ENCODE measurements around the gene PDE4B. TPM values are rescaled to one million over a fixed set of nuclear protein-coding genes. Genes with fewer than 3 reads are reported as not detected.

Gene PDE4B
- polyA plus RNA-seq (2011; rRNA removed) (56.8 and 64.5 TPM in 2 replicates), polyA plus RNA-seq (2017; fragmentation: RNase III; extraction: RNeasy Plus Mini Kit Qiagen cat#74134 plus additional on column Dnase treatment) (15.5 to 20.2 TPM (median 19.8 TPM) in 3 replicates), polyA minus RNA-seq (2011; rRNA and poly(A)+ RNA removed) (61.8 and 83.6 TPM in 2 replicates)
- 14.7 and 18.7 TPM in 2 replicates for polyA plus RNA-seq (2012; cell fraction: cytosol; rRNA removed)
- 19.9 and 32.5 TPM in 2 replicates for polyA plus RNA-seq (2012; cell fraction: nucleus; rRNA removed)

DNA sequence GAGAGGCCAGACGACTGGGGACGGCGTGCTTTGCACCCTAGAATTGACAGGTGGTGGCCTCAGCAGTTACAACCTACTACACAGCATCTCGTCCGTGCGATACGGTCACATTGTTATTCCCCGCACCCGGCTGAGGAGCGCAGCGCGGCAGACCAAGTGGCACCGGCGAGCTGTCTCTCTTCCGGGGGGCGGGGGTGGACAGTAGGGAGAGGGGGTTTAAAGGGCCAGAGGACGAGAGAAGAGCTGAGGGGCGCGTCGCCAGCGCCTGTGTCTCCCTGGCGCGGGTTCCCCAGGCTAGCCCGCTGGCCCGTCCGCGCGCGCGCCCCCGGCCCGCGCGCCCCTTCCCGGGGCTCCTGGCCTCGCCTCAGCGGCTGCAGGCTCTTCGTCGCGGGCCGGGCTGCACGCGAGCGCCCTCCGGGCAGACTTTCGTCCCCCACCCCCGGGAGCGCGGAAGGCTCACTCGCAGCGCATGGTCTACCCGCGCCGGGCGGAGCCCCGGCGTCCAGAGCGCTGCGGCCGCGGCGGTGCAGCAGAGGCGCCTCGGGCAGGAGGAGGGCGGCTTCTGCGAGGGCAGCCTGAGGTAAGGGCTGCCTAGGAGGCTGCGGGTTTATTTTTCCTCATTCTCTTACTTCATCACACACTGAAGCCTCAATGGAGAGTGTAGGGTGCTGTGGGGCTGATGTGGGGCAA is at the start of gene PDE4B:
Gene PDE4B (plus strand): TSS at position 227 of the 690 bp plus-strand sequence.
- peak within 1 kb of the TSS; percentile 51 for H3K4me3 ChIP-seq
- ATAC-seq: peak; percentile 79 to 82; a peak in 5 of 6 replicates
- no peak for FAIRE-seq
- peak within 1 kb of the TSS; percentile 96 for H3K4me2 ChIP-seq
- TF ChIP-seq HOXB13 (CRISPR knock-in tag; IDR thresholded peaks at IDR 0.05; ENCODE audit: low read depth): no peak
- TF ChIP-seq ZSCAN20 (CRISPR knock-in tag; IDR thresholded peaks at IDR 0.05): no peak
- no peak for TF ChIP-seq RAD21 (conservative IDR thresholded peaks at IDR 0.05 in 1 of 2, IDR thresholded peaks at IDR 0.05 in 1 of 2)
- TF ChIP-seq, protein P1, sequence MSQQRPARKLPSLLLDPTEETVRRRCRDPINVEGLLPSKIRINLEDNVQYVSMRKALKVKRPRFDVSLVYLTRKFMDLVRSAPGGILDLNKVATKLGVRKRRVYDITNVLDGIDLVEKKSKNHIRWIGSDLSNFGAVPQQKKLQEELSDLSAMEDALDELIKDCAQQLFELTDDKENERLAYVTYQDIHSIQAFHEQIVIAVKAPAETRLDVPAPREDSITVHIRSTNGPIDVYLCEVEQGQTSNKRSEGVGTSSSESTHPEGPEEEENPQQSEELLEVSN (IDR thresholded peaks at IDR 0.05; ENCODE audit: borderline replicate concordance, low read depth): no peak
- TF ChIP-seq JUNB (IDR thresholded peaks at IDR 0.05): no peak
- no peak for TF ChIP-seq NFE2L2 (conservative IDR thresholded peaks at IDR 0.05; ENCODE audit: low read length)
- no peak for TF ChIP-seq RNF2 (IDR thresholded peaks at IDR 0.05; ENCODE audit: borderline replicate concordance, low read depth)
- TF ChIP-seq PHF8 (IDR thresholded peaks at IDR 0.05; ENCODE audit: borderline replicate concordance, low read depth): no peak
- H3K9me3 ChIP-seq: peaks cover 16% of the 10 kb centered on the region; the same call in 2 of the 3 replicates
- CTCF ChIA-PET: no interaction called here
- no peak for DNase-seq (ENCODE audit: low read depth in 1 of 2, low spot score in 1 of 2)
- H3K4me1 ChIP-seq: 0 out of 3 replicates have a peak, but pooled peaks cover 4% of the 10 kb centered on the region
- WGBS (ENCODE audit: missing lambda C conversion rate): 0% methylated on average over 3 of the region's 67 CpGs
- peak within 1 kb of the TSS in 1 of 2 experiments; percentile 13; a peak in 1 of 6 replicates for H3K27ac ChIP-seq
- POLR2A ChIA-PET: no interaction called here

DNA sequence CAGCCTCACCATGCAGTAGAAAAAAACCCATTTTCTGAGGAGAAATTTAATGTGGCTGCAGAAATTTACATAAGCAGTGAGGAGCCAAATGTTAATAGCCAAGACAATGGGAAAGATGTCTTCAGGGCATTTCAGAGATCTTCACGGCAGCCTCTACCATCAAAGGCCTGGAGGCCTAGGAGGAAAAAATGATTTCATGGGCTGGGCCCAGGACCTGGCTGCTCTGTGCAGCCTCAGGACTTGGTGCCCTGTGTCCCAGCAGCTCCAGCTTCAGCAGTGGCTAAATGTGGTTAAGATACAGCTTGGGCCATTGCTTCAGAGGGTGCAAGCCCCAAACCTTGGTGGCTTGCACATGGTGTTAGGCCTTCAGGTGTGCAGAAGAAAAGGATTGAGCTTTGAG is 48.0 kb upstream of the PDE4B start:
- TF ChIP-seq ZFP36 (IDR thresholded peaks at IDR 0.05; ENCODE audit: borderline replicate concordance, partially characterized antibody): peak; percentile 70
- no peak for TF ChIP-seq POLR2A (IDR thresholded peaks at IDR 0.05; ENCODE audit: low read length)
- FAIRE-seq: no peak

DNA sequence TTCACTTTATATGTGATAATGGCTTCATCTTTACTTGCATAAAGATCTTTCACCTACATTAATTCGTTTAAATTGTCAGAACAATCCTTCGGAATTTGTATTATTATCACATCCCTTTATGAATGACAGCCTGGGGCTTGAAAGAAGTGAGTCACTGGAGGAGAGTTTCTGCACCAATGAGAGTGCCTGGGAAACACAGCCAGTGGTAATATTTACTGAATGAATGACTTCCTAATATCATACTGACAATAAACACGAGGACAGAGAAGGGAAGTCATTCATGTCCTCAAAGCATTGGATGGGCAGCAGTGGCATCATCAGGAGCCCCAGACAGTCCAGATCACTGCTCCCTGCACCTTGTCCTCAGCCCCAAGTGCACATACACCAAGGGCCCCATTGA is 40.7 kb upstream of the PDE4B start:
- H3K4me3 ChIP-seq: no peak overlapping the region
- H3K4me1 ChIP-seq: no peaks in the 10 kb centered on the region
- FAIRE-seq (no peak), ATAC-seq (no peak), DNase-seq (ENCODE audit: low read depth in 1 of 2, low spot score in 1 of 2) (no peak)
- no peak for TF ChIP-seq NR3C1 (IDR thresholded peaks at IDR 0.05)
- TF ChIP-seq, protein P2, sequence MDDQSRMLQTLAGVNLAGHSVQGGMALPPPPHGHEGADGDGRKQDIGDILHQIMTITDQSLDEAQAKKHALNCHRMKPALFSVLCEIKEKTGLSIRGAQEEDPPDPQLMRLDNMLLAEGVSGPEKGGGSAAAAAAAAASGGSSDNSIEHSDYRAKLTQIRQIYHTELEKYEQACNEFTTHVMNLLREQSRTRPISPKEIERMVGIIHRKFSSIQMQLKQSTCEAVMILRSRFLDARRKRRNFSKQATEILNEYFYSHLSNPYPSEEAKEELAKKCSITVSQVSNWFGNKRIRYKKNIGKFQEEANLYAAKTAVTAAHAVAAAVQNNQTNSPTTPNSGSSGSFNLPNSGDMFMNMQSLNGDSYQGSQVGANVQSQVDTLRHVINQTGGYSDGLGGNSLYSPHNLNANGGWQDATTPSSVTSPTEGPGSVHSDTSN (IDR thresholded peaks at IDR 0.05): no peak
- H3K4me2 ChIP-seq: no peak overlapping the region
- no peaks in the 10 kb centered on the region for H3K9me3 ChIP-seq
- ChIA-PET CTCF (no interaction called here), POLR2A (no interaction called here)
- WGBS (ENCODE audit: missing lambda C conversion rate): 24% methylated on average over 3 of the region's 3 CpGs
- H3K27ac ChIP-seq: no peak overlapping the region

More for the DNA sequence above, 48.0 kb upstream of the PDE4B start:
- DNase-seq (ENCODE audit: low read depth in 1 of 2, low spot score in 1 of 2): no peak
- no peak overlapping the region for H3K4me3 ChIP-seq
- H3K4me1 ChIP-seq: no peaks in the 10 kb centered on the region
- ChIA-PET CTCF (no interaction called here), POLR2A (no interaction called here)
- peaks cover 11% of the 10 kb centered on the region; the same call in 1 of the 3 replicates for H3K9me3 ChIP-seq
- H3K27ac ChIP-seq: no peak overlapping the region
- ATAC-seq: no peak
- H3K4me2 ChIP-seq: no peak overlapping the region
- 70% methylated on average over 1 of the region's 1 CpG for WGBS (ENCODE audit: missing lambda C conversion rate)

DNA sequence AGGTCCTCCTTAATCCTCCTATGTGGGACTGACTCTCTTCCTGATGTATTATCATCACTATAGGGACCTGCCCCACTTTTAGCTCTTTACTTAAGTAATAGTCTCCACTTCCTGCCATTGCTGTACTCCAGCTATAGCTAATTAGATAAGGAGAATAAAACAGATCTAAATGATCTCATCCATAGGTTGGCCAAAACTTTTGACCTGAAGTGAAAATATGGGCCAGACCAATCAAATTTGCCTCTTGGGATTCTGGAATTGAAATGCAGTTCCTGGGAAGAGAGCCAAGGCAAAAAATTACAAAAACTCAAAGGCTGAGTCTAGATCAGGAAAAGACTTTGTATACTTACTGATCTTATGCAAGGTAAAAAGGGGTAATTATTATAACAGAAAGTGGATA is 36.1 kb upstream of the PDE4B start:
- no peak for FAIRE-seq
- POLR2A ChIA-PET: no interaction called here
- Histone ChIP-seq H3K9me3 (no peaks in the 10 kb centered on the region), H3K4me2 (no peak overlapping the region), H3K27ac (no peak overlapping the region), H3K4me1 (no peaks in the 10 kb centered on the region), H3K4me3 (no peak overlapping the region)
- ATAC-seq: no peak
- TF ChIP-seq MAZ (IDR thresholded peaks at IDR 0.05; ENCODE audit: borderline replicate concordance, low read depth, low read length) (no peak), SMC3 (IDR thresholded peaks at IDR 0.05) (no peak), CEBPB (IDR thresholded peaks at IDR 0.05) (no peak), KDM5A (IDR thresholded peaks at IDR 0.05) (no peak), MAFK (IDR thresholded peaks at IDR 0.05; ENCODE audit: partially characterized antibody) (no peak), POLR2A (IDR thresholded peaks at IDR 0.05; ENCODE audit: low read length) (no peak), ZNF302 (CRISPR knock-in tag; IDR thresholded peaks at IDR 0.05) (no peak), EHF (CRISPR knock-in tag; IDR thresholded peaks at IDR 0.05) (no peak), ZC3H11A (IDR thresholded peaks at IDR 0.05) (no peak), NPAS2 (CRISPR knock-in tag; IDR thresholded peaks at IDR 0.05; ENCODE audit: borderline replicate concordance) (no peak), BHLHE40 (IDR thresholded peaks at IDR 0.05; ENCODE audit: low read depth, low read length) (no peak), JUNB (IDR thresholded peaks at IDR 0.05) (no peak), FOSL2 (IDR thresholded peaks at IDR 0.05) (no peak), FOSL2 (CRISPR knock-in tag; IDR thresholded peaks at IDR 0.05) (no peak)
- TF ChIP-seq, protein P3, sequence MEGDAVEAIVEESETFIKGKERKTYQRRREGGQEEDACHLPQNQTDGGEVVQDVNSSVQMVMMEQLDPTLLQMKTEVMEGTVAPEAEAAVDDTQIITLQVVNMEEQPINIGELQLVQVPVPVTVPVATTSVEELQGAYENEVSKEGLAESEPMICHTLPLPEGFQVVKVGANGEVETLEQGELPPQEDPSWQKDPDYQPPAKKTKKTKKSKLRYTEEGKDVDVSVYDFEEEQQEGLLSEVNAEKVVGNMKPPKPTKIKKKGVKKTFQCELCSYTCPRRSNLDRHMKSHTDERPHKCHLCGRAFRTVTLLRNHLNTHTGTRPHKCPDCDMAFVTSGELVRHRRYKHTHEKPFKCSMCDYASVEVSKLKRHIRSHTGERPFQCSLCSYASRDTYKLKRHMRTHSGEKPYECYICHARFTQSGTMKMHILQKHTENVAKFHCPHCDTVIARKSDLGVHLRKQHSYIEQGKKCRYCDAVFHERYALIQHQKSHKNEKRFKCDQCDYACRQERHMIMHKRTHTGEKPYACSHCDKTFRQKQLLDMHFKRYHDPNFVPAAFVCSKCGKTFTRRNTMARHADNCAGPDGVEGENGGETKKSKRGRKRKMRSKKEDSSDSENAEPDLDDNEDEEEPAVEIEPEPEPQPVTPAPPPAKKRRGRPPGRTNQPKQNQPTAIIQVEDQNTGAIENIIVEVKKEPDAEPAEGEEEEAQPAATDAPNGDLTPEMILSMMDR (IDR thresholded peaks at IDR 0.05): no peak
- TF ChIP-seq, protein P4, sequence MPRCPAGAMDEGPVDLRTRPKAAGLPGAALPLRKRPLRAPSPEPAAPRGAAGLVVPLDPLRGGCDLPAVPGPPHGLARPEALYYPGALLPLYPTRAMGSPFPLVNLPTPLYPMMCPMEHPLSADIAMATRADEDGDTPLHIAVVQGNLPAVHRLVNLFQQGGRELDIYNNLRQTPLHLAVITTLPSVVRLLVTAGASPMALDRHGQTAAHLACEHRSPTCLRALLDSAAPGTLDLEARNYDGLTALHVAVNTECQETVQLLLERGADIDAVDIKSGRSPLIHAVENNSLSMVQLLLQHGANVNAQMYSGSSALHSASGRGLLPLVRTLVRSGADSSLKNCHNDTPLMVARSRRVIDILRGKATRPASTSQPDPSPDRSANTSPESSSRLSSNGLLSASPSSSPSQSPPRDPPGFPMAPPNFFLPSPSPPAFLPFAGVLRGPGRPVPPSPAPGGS (IDR thresholded peaks at IDR 0.05): no peak
- CTCF ChIA-PET: no interaction called here
- no peak for DNase-seq (ENCODE audit: low read depth in 1 of 2, low spot score in 1 of 2)

Data from A549 (cell line).